Ramos (cell line): ENCODE results near the gene FGD2.
"Not testable (repeated sequence)": the region's sequence is repeated elsewhere in the genome, so short reads cannot be mapped to it uniquely, and the experiment has no call there.

ENCODE experiments used
- in situ Hi-C: fragments of 300-500 bp; cut with MboI; formaldehyde crosslinking; loops from one replicate; pipeline ENCODE4 v1.14.3; 2022; ENCODE audit warnings: low sequenced_read_pairs; ENCODE audit not compliant: unreplicated experiment

The FGD2 gene

DNA sequence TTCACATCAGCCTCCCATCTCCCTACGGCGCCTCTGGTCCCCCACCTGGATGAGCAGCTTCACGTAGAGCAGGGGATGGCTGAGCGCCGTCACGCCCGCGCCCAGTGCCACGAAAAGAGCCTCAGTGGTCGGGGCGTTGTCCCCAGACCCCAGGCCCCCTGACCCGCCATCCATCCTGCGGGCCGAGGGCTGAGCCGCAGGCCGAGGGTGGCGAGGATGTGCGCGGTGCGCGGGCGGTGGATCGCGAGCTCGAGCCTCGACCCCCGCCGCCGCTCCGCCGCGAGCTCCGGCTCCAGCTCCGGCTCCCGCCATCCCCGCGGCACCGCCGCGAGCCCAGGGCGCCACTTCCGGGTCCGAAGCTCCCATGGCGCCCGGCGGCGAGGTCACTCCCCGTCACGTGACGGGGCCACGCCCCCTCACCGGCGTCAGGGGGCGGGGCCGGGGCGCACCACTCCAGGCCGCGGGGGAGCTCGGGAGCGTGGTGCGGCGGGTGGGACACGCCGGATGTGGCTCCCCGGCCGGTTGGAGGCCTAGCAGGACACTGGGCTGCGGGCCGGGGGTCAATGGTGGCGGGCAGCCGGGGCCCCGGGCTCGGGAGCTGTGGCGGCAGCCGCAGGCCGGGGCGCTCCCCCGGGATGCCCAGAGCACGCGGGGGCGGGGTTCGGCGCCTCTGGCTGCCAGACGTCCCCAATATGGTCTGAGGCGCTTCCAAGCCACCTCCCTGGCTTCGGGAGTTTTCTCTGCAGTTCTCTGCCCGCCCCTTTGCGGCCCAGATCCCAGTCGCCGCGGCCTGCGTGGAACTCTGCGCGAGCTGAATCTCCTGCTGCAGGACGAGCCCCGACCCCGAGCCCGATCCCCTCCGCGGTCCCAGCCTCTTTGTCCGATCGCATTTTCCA, 19.4 kb upstream of the FGD2 start, which contains the start of gene MTCH1:
MTCH1 (minus strand) TSS at position 389 of the 896 bp plus-strand sequence; CDS start at position 366, 23 bp downstream.
- in situ Hi-C loops, result no loop called here

- in situ Hi-C loops, result no loop called here
These were observed 18.8 kb upstream of the FGD2 start for GRCh38 chr6:36986704-36987047.

DNA sequence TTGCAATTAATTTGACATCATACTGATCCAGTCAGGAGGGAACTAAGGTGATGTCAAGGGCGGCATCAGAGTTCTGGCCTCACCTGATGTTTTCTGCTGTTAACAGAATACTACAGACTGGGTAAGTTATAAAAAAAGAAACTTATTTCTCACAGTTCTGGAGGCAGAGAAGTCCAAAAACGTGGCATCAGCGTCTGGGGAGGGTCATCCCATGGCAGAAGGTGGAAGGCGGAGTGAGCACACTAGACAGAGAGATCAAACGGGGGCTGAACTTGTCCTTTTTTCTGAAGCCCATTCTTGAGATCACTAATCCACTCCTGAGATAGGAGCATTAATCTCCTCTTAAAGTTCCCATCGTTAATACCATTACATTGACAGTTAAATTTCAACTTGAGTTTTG, 16.2 kb upstream of the FGD2 start:
- in situ Hi-C loops, result no loop called here

DNA sequence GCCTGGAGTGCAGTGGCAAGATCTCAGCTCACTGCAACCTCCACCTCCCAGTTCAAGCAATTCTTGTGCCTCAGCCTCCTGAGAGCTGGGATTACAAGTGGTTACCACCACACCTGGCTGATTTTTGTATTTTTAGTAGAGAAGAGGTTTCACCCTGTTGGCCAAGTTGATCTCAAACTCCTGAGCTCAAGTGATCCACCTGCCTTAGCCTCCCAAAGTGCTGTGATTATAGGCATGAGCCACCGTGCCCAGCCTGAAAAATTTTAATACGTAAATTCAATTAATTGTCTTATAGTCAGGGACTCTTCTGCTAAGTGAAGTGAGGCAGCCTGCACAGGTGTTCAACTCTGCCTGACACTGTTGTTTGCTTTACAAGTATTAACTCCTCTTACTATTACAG, 15.1 kb upstream of the FGD2 start:
- in situ Hi-C loops, result not testable (repeated sequence)

- in situ Hi-C loops, result no loop called here
These were observed 7.4 kb upstream of the FGD2 start for GRCh38 chr6:36997811-36998722.

- in situ Hi-C loops, result no loop called here
These were observed 6.8 kb upstream of the FGD2 start for GRCh38 chr6:36998723-36999038.

- in situ Hi-C loops, result no loop called here
These were observed 6.2 kb upstream of the FGD2 start for GRCh38 chr6:36999061-36999750.

DNA sequence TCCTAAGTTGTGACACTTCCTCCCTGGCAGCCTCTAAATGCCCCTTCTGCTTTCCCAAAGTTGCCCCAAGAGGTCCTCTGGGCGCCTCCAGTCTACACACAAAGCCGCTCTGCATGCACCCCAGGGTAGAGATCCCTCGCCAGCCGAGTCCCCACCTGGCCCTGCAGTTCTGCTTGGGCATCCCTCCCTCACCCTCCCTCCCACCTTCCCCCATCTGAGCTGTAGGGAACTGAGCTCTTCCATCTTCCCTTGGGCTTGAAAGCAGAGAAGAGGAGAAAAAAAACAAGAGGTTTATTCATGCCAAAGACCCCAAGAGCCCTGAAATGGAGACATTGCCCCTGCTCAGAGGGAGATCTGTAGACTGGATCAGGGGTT, 5.7 kb upstream of the FGD2 start:
- in situ Hi-C loops, result no loop called here

DNA sequence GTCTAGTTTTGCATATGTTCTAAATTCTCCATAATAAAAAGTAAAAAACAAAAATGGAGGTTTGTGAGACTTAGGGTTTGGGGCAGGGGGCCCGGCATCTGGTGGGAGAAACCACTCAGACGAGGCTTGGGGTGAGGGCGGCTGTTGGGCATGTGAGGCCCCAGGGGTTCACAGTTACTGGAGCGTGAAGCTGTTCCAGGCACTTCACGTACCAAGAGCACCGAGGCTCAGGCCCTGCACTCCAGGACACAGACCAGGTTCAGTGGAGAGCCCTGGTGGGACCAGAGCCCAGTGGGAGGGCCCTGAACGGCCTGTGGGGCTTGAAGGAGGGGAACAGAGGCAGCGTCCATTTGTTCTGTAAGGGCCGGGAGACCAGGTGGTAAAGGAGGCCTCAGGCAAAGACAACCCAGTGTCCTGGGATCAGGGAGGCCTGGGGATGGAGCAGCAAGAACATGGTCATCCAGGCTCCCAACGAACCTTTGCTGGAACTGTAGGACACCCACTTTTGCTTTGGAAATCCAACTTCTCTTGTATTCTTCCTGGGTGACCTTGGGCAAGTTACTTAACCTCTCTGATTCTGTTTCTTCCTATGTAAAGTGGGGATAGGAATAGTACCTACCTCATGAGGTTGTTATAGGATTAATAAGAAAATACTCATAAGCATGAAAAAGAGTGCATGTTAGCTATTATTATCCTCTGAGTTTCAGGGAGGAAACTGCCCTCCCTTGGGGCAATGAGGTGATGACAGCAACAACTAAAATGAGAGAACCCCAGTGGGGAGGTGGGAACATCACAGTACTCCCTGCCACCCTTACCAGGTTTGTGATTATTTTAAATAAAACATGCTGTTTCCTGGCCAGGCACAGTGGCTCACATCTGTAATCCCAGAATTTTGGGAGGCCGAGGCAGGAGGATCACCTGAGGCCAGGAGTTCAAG, 1.1 kb upstream of the FGD2 start:
- in situ Hi-C loops, result no loop called here

GRCh38 chr6:37005827-37006567, 542 bp downstream of the FGD2 start:
- in situ Hi-C loops, result no loop called here

GRCh38 chr6:37006793-37007339, 1.4 kb downstream of the FGD2 start:
- in situ Hi-C loops, result no loop called here

DNA sequence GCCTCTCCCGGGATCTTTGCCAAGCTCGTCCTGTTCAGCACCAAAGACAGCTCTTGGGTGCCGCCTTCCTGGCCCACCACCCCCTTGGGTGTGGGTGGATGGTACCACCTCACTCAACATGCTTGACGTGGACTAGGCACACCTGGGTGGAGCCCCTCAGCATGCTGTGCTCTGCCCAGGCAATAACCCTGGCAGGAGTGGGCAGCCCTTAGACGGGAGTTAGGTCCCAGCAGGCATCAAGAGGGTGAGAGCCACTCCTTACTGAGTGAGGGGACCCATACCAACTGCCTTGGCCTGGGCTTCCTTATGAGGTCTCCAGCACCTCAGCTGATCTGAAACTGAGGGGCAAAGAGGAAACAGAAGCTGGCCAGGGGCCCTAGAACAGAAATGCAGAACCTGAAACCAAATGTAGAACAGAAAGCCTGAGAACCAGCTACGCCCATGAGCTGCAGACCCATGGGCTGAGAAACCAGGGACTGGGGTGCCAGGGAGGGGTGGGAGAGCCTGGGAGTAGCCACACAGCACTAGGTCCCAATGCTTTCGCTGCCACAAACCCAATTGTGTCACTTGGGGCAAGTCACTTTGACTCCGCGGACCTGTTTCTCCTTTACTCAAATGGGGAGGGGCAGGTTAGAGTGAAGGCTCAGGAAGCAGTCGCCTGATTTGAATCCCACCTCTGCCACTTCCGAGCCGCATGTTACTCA, 2.0 kb downstream of the FGD2 start:
- in situ Hi-C loops, result no loop called here

GRCh38 chr6:37008484-37009465, 3.3 kb downstream of the FGD2 start:
- in situ Hi-C loops, result no loop called here

- in situ Hi-C loops, result loop anchor here (5.0 to 10.0 kb wide), 3 partner anchors 38 to 236 kb away; partner anchors contain the start of gene C6orf89
These were observed 5.0 kb downstream of the FGD2 start for GRCh38 chr6:37010402-37010892.

GRCh38 chr6:37011656-37012378, 6.4 kb downstream of the FGD2 start:
- in situ Hi-C loops, result loop anchor here (5.0 to 10.0 kb wide), 3 partner anchors 40 to 237 kb away; partner anchors contain the start of gene C6orf89
